OCI-LY7 (cell line): Measurements from ENCODE around the gene NDUFC2. TPM values are rescaled to one million over a fixed set of nuclear protein-coding genes. Genes with fewer than 3 reads are reported as not detected.

ENCODE experiments used
- BruUV-seq: library from RNA; stranded (reverse); fragments of 400-500 nt; replicated peaks from 2 replicates; lab custom pipeline; 2021; lab: Mats Ljungman, UMichigan
- CTCF ChIA-PET: fragments of 300-600 bp; sonication (Branson Sonifier 250); formaldehyde crosslinking; loops from one replicate; lab custom pipeline; 2022; ENCODE audit warnings: antibody characterized with exemption; ENCODE audit not compliant: unreplicated experiment; lab: Charles Lee
- POLR2A ChIA-PET: fragments of 300-600 bp; sonication (Branson Sonifier 250); formaldehyde crosslinking; loops from one replicate; lab custom pipeline; 2022; ENCODE audit warnings: antibody characterized with exemption; lab: Charles Lee
- DNase-seq: peaks from one replicate; pipeline ENCODE4 v3.0.0-alpha.2; 2015; ENCODE audit warnings: low spot score
- H2AFZ ChIP-seq: fragments of 200-600 bp; sonication (generic), shearing (Covaris generic); 2 replicates; pipeline ENCODE4 v1.6.1; 2014; ENCODE audit warnings: mild to moderate bottlenecking, antibody characterized with exemption, low read length, moderate library complexity
- H3K27ac ChIP-seq: fragments of 200-600 bp; sonication (generic); 2 replicates; pipeline ENCODE4 v1.5.1; 2014; ENCODE audit warnings: mixed run types, low read depth, mild to moderate bottlenecking, moderate library complexity, low read length, inconsistent platforms; ENCODE audit not compliant: poor library complexity, severe bottlenecking
- H3K36me3 ChIP-seq: fragments of 200-600 bp; sonication (generic); 2 replicates; pipeline ENCODE4 v1.6.1; 2014; ENCODE audit warnings: mild to moderate bottlenecking, antibody characterized with exemption, low read length, moderate library complexity, mixed read lengths; ENCODE audit not compliant: insufficient read depth
- H3K4me1 ChIP-seq: fragments of 200-600 bp; sonication (generic); 2 replicates; pipeline ENCODE4 v1.5.1; 2014; ENCODE audit warnings: mild to moderate bottlenecking, low read length; ENCODE audit not compliant: insufficient read depth, poor library complexity, severe bottlenecking
- H3K4me2 ChIP-seq: fragments of 200-600 bp; sonication (generic); 2 replicates; pipeline ENCODE4 v1.6.1; 2014; ENCODE audit warnings: mild to moderate bottlenecking, low read length
- H3K4me3 ChIP-seq: fragments of 200-600 bp; sonication (generic); 2 replicates; pipeline ENCODE4 v1.5.1; 2014; ENCODE audit warnings: mild to moderate bottlenecking, low read depth, low read length; ENCODE audit not compliant: poor library complexity, severe bottlenecking
- H3K79me2 ChIP-seq: fragments of 200-600 bp; sonication (generic); 2 replicates; pipeline ENCODE4 v1.6.1; 2016; ENCODE audit warnings: low read depth, mild to moderate bottlenecking, low read length, moderate library complexity, mixed read lengths; ENCODE audit not compliant: insufficient read depth
- H3K9me2 ChIP-seq: fragments of 200-600 bp; sonication (generic); 2 replicates; pipeline ENCODE4 v1.6.1; 2016; ENCODE audit warnings: mild to moderate bottlenecking, low read length, mixed read lengths; ENCODE audit not compliant: insufficient read depth
- H3K9me3 ChIP-seq: fragments of 200-600 bp; sonication (generic); 2 replicates; pipeline ENCODE4 v1.6.1; 2014; ENCODE audit warnings: mild to moderate bottlenecking, mixed run types, low read length, mixed read lengths
- H4K20me1 ChIP-seq: fragments of 200-600 bp; sonication (generic); 2 replicates; pipeline ENCODE4 v1.6.1; 2014; ENCODE audit warnings: mild to moderate bottlenecking, antibody characterized with exemption, low read length, moderate library complexity, mixed read lengths; ENCODE audit not compliant: insufficient read depth
- CTCF ChIP-seq: fragments of 200-600 bp; sonication (generic); conservative IDR thresholded peaks from 2 replicates; pipeline ENCODE4 v1.5.1; 2014; ENCODE audit warnings: mild to moderate bottlenecking, antibody characterized with exemption, low read length, moderate library complexity, mixed read lengths
- EZH2phosphoT487 ChIP-seq: fragments of 200-600 bp; sonication (generic); IDR thresholded peaks from 2 replicates; pipeline ENCODE4 v1.6.1; 2018; ENCODE audit warnings: low read depth, borderline replicate concordance, mild to moderate bottlenecking, mixed run types, antibody characterized with exemption, low read length, moderate library complexity, mixed read lengths
- intact Hi-C: fragments of 100-400 bp; cut with micrococcal nuclease; formaldehyde crosslinking; loops from one replicate; pipeline ENCODE4 v1.10.0; 2022; ENCODE audit not compliant: unreplicated experiment
- total RNA-seq, 2 experiments: library from RNA; depleted of rRNA in 1 of 2; stranded (reverse); fragments of >200 nt in 1 of 2; shearing (Covaris generic) in 1 of 2; gene quantifications; 2 replicates each; pipeline ENCODE4 v1.2.3, GENCODE V29; 2014 to 2022

NDUFC2 gene
- total RNA-seq, 2 experiments from 2014 or later = 53.3 to 95.7 TPM

DNA sequence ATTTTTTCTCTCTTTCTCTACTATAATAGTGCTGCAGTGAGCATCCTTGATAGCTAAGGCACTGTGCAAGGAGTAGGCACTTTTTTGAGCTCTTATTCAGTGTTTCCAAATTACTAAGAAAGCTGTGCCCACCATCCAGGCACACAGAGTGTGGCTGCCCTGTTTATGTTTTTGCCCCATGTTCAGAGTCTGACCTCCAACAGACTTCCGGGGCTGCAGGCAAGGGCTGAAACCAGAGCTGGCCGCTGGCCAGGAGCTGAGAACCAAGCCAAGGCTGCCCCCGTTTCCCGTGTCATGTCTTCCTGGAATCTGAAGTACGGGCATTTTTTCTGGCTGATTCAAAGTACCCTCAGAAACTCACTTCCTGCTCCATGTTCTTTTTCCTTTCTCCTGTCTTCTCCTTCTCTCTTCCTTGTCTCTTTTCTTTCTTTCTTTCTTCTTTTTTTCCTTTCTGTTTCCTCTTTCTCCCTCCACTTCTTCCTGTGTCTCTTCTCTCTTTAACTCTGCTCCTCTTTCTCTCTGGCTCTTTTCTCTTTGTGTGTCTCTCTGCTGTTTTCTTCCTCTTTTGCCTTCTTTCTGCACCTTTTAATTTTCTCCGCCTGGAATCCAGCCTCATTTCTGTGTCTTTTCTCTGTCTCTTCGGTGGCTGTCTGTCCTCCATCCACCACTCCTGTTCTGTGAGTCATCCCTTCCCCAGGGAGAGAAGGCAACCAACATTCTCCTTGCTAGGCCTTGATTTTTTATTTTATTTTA is 39.6 kb downstream of the NDUFC2 start:
- TF ChIP-seq EZH2phosphoT487 (no peak), CTCF (no peak)

GRCh38 chr11:78039391-78039918 is 40.2 kb downstream of the NDUFC2 start:
- POLR2A ChIA-PET = interaction anchor here (0.6 to 1.0 kb wide), 5 partner anchors 8 to 331 kb away, joined by 3 to 7 read pairs (median 4); no protein-coding TSS in a partner anchor
- H3K4me2 ChIP-seq = peak overlapping the region; percentile 32; the same call in 1 of the 2 replicates
- no peaks in the 10 kb centered on the region for H3K9me3 ChIP-seq
- intact Hi-C loops = no loop called here
- H4K20me1 ChIP-seq = no peaks in the 10 kb centered on the region
- no peak overlapping the region for H3K27ac ChIP-seq
- no peaks in the 10 kb centered on the region for H3K79me2 ChIP-seq
- peak overlapping the region; percentile 97 for H2AFZ ChIP-seq
- H3K4me1 ChIP-seq = no peaks in the 10 kb centered on the region
- CTCF ChIA-PET = no interaction called here
- no peaks in the 10 kb centered on the region for H3K9me2 ChIP-seq
- no peaks in the 10 kb centered on the region for H3K36me3 ChIP-seq
- no peak for TF ChIP-seq CTCF
- no peak for TF ChIP-seq EZH2phosphoT487
- no peak overlapping the region for H3K4me3 ChIP-seq
- DNase-seq = no peak
- no TSS peak for BruUV-seq

More for the DNA sequence above, 39.6 kb downstream of the NDUFC2 start:
- Histone ChIP-seq H2AFZ (peak overlapping the region; percentile 97), H3K9me2 (no peaks in the 10 kb centered on the region), H4K20me1 (no peaks in the 10 kb centered on the region), H3K4me3 (no peak overlapping the region), H3K9me3 (no peaks in the 10 kb centered on the region), H3K36me3 (no peaks in the 10 kb centered on the region), H3K4me2 (peak overlapping the region; percentile 32; the same call in 1 of the 2 replicates), H3K27ac (no peak overlapping the region), H3K4me1 (no peaks in the 10 kb centered on the region), H3K79me2 (no peaks in the 10 kb centered on the region)
- intact Hi-C loops = no loop called here
- DNase-seq = no peak
- ChIA-PET POLR2A (interaction anchor here (0.6 to 1.0 kb wide), 4 partner anchors 9 to 331 kb away, joined by 3 to 7 read pairs (median 4); no protein-coding TSS in a partner anchor), CTCF (no interaction called here)
- BruUV-seq = no TSS peak
